Measurements from ENCODE around the gene STK10. TPM values are rescaled to one million over a fixed set of nuclear protein-coding genes. Genes with fewer than 3 reads are reported as not detected.

Gene STK10
- polyA plus RNA-seq, 1 of the 3 experiments (the other 2 are of a cell fraction), result 11.0 TPM

GRCh38 chr5:172101547-172102217 lies 86.3 kb downstream of the STK10 start:
- no peaks in the 10 kb centered on the region for H3K9me3 ChIP-seq
- no peaks in the 10 kb centered on the region for H3K36me3 ChIP-seq (replicated peaks in 1 of 2; ENCODE audit: control insufficient read depth in 1 of 2, insufficient read depth in 2 of 2, low read length in 1 of 2)
- peaks cover 6% of the 10 kb centered on the region; the same call in 1 of the 2 replicates for H3K79me2 ChIP-seq (ENCODE audit: insufficient read depth)
- peaks cover 11 to 14% of the 10 kb centered on the region in 2 experiments; a peak in 3 of 4 replicates for H3K4me1 ChIP-seq (ENCODE audit: control insufficient read depth in 1 of 2, insufficient read depth in 2 of 2, low read depth in 1 of 2, low read length in 1 of 2)
- no peaks in the 10 kb centered on the region for H3K27me3 ChIP-seq (ENCODE audit: insufficient read depth)
- no peaks in the 10 kb centered on the region for H3K9me2 ChIP-seq
- WGBS (ENCODE audit: low lambda C conversion rate), result 94% methylated on average over 14 of the region's 14 CpGs
- no peak for TF ChIP-seq MXI1 (IDR thresholded peaks at IDR 0.05; ENCODE audit: low read depth, low read length)
- no peak for TF ChIP-seq EZH2phosphoT487 (IDR thresholded peaks at IDR 0.05; ENCODE audit: borderline replicate concordance, low read depth)
- no peak for TF ChIP-seq NFIC (IDR thresholded peaks at IDR 0.05; ENCODE audit: borderline replicate concordance)
- TF ChIP-seq SMC3 (IDR thresholded peaks at IDR 0.05; ENCODE audit: low read depth, low read length), result no peak
- no peak for TF ChIP-seq MAX (IDR thresholded peaks at IDR 0.05; ENCODE audit: low read depth)
- H3K4me3 ChIP-seq (ENCODE audit: low read depth in 2 of 2, low read length in 1 of 2), result no peak overlapping the region
- H3K27ac ChIP-seq (ENCODE audit: low read depth in 2 of 2, low read length in 1 of 2), result no peak overlapping the region
- no peak overlapping the region for H2AFZ ChIP-seq (ENCODE audit: low read depth)
- H3K4me2 ChIP-seq, result no peak overlapping the region
- DNase-seq, result no peak
- no peaks in the 10 kb centered on the region for H3F3A ChIP-seq (replicated peaks; ENCODE audit: insufficient read depth)
- CTCF ChIA-PET, result interaction anchor here (2.2 to 2.4 kb wide), 2 partner anchors 87 to 192 kb away, joined by 8 to 9 read pairs; partner anchors contain the start of gene STK10
- H3K9ac ChIP-seq, result no peak overlapping the region
- POLR2A ChIA-PET, result no interaction called here
- no peaks in the 10 kb centered on the region for H4K20me1 ChIP-seq (ENCODE audit: insufficient read depth)

DNA sequence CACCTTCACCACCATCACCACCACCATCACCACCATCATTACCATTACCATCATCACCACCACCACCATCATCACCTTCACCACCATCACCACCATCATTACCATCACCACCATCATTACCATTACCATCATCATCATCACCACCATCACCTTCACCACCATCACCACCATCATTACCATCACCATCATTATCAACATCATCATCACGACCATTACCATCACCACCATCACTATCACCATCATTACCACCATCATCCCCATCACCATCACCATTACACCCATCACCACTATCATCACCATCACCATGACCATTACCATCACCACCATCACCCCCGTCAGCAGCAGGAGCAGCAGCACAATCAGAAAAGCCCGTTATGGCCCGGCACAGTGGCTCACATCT lies 89.1 kb downstream of the STK10 start:
- H3K9me3 ChIP-seq, result no peaks in the 10 kb centered on the region
- H3K4me2 ChIP-seq, result no peak overlapping the region
- peaks cover 7 to 14% of the 10 kb centered on the region in 2 experiments; a peak in 3 of 4 replicates for H3K4me1 ChIP-seq (ENCODE audit: control insufficient read depth in 1 of 2, insufficient read depth in 2 of 2, low read depth in 1 of 2, low read length in 1 of 2)
- no peaks in the 10 kb centered on the region for H3F3A ChIP-seq (replicated peaks; ENCODE audit: insufficient read depth)
- no peak overlapping the region for H2AFZ ChIP-seq (ENCODE audit: low read depth)
- H3K9me2 ChIP-seq, result no peaks in the 10 kb centered on the region
- CTCF ChIA-PET, result interaction anchor here (4.8 kb wide), 1 partner anchor 90 kb away, joined by 22 read pairs; the partner anchor contains the start of gene STK10
- DNase-seq, result no peak
- POLR2A ChIA-PET, result no interaction called here
- no peaks in the 10 kb centered on the region for H3K27me3 ChIP-seq (ENCODE audit: insufficient read depth)
- H3K27ac ChIP-seq (ENCODE audit: low read depth in 2 of 2, low read length in 1 of 2), result no peak overlapping the region
- 92% methylated on average over 4 of the region's 4 CpGs for WGBS (ENCODE audit: low lambda C conversion rate)
- no peak overlapping the region for H3K4me3 ChIP-seq (ENCODE audit: low read depth in 2 of 2, low read length in 1 of 2)
- no peaks in the 10 kb centered on the region for H4K20me1 ChIP-seq (ENCODE audit: insufficient read depth)
- no peak overlapping the region for H3K9ac ChIP-seq
- peaks cover 6% of the 10 kb centered on the region; the same call in 1 of the 2 replicates for H3K79me2 ChIP-seq (ENCODE audit: insufficient read depth)
- no peaks in the 10 kb centered on the region for H3K36me3 ChIP-seq (replicated peaks in 1 of 2; ENCODE audit: control insufficient read depth in 1 of 2, insufficient read depth in 2 of 2, low read length in 1 of 2)
- no peak for TF ChIP-seq FOSL2 (IDR thresholded peaks at IDR 0.05; ENCODE audit: borderline replicate concordance, low read depth)

DNA sequence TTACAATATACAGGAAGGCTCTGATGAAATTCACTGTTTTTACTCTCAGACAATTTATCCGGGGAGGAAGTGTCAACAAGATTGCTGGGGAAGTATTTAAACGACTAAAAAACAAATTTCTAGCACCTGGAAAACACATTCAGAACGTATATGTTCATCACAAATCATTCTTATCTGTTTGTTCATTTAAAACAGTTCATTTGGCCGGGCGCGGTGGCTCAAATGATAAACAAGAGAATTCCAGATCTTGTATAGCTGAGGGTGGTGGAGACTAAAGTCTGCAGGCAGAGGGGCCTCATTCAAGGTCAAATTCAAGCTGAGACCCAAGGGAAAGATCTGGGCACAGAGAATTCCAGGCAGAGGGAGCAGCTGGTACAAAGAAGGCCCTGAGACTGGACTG lies 90.0 kb downstream of the STK10 start:
- Histone ChIP-seq H4K20me1 (ENCODE audit: insufficient read depth) (no peaks in the 10 kb centered on the region), H3K4me3 (ENCODE audit: low read depth in 2 of 2, low read length in 1 of 2) (no peak overlapping the region), H3K27ac (ENCODE audit: low read depth in 2 of 2, low read length in 1 of 2) (no peak overlapping the region), H3K9me2 (no peaks in the 10 kb centered on the region), H2AFZ (ENCODE audit: low read depth) (no peak overlapping the region), H3F3A (replicated peaks; ENCODE audit: insufficient read depth) (no peaks in the 10 kb centered on the region), H3K4me2 (no peak overlapping the region), H3K27me3 (ENCODE audit: insufficient read depth) (no peaks in the 10 kb centered on the region), H3K36me3 (replicated peaks in 1 of 2; ENCODE audit: control insufficient read depth in 1 of 2, insufficient read depth in 2 of 2, low read length in 1 of 2) (peaks cover 0 to 2% of the 10 kb centered on the region in 2 experiments), H3K9ac (no peak overlapping the region), H3K9me3 (no peaks in the 10 kb centered on the region), H3K79me2 (ENCODE audit: insufficient read depth) (peaks cover 6% of the 10 kb centered on the region; the same call in 1 of the 2 replicates), H3K4me1 (ENCODE audit: control insufficient read depth in 1 of 2, insufficient read depth in 2 of 2, low read depth in 1 of 2, low read length in 1 of 2) (peaks cover 5 to 8% of the 10 kb centered on the region in 2 experiments; a peak in 3 of 4 replicates)
- no peak for DNase-seq
- ChIA-PET POLR2A (no interaction called here), CTCF (interaction anchor here (4.8 kb wide), 2 partner anchors 8 to 91 kb away, joined by 22 to 25 read pairs; partner anchors contain the start of gene STK10)
- 86% methylated on average over 6 of the region's 6 CpGs for WGBS (ENCODE audit: low lambda C conversion rate)
- TF ChIP-seq JUND (IDR thresholded peaks at IDR 0.05) (no peak), EP300 (IDR thresholded peaks at IDR 0.05; ENCODE audit: borderline replicate concordance in 1 of 2, low read depth in 1 of 2, low read length in 1 of 2) (no peak), GATA2 (CRISPR knock-in tag; IDR thresholded peaks at IDR 0.05) (no peak), PBX3 (IDR thresholded peaks at IDR 0.05) (no peak), POLR2AphosphoS5 (IDR thresholded peaks at IDR 0.05; ENCODE audit: low read depth, low read length) (no peak), USF2 (IDR thresholded peaks at IDR 0.05; ENCODE audit: borderline replicate concordance, low read depth, low read length) (no peak), SIN3A (IDR thresholded peaks at IDR 0.05; ENCODE audit: borderline replicate concordance, low read depth, low read length) (no peak), REST (IDR thresholded peaks at IDR 0.05; ENCODE audit: low read depth, low read length) (no peak), RXRA (IDR thresholded peaks at IDR 0.05; ENCODE audit: borderline replicate concordance, low read depth) (no peak), SMC3 (IDR thresholded peaks at IDR 0.05; ENCODE audit: low read depth, low read length) (no peak)
